AG04449 (cell line): ENCODE measurements around the gene IFITM10.

Experiments
- CTCF ChIA-PET: fragments of 350-600 bp; formaldehyde crosslinking; extraction: SDS; loops from one replicate; lab custom pipeline; 2021; ENCODE audit warnings: antibody characterized with exemption; lab: Yijun Ruan, JAX
- POLR2A ChIA-PET: fragments of 400-600, 350-600 bp; formaldehyde crosslinking; extraction: SDS; loops from one replicate; lab custom pipeline; 2020; ENCODE audit warnings: antibody characterized with exemption, inconsistent platforms; lab: Yijun Ruan, JAX
- DNase-seq: peaks from one replicate; pipeline ENCODE4 v3.0.0-alpha.2; 2010; ENCODE audit warnings: low read depth, low spot score
- H3K4me3 ChIP-seq: 2 replicates; pipeline ENCODE4 v1.5.1; 2011; ENCODE audit warnings: low read depth, mild to moderate bottlenecking, control low read depth, low read length
- TF ChIP-seq, protein P1 (sequence below): IDR thresholded peaks from one replicate; pipeline ENCODE4 v1.5.1; 2011; ENCODE audit warnings: mild to moderate bottlenecking, moderate library complexity, low read length, control low read depth, inconsistent platforms; ENCODE audit not compliant: insufficient read depth; ENCODE audit errors: missing control alignments

Gene IFITM10

GRCh38 chr11:1761110-1761856, 10.9 kb upstream of the IFITM10 start:
- TF ChIP-seq, protein P1, sequence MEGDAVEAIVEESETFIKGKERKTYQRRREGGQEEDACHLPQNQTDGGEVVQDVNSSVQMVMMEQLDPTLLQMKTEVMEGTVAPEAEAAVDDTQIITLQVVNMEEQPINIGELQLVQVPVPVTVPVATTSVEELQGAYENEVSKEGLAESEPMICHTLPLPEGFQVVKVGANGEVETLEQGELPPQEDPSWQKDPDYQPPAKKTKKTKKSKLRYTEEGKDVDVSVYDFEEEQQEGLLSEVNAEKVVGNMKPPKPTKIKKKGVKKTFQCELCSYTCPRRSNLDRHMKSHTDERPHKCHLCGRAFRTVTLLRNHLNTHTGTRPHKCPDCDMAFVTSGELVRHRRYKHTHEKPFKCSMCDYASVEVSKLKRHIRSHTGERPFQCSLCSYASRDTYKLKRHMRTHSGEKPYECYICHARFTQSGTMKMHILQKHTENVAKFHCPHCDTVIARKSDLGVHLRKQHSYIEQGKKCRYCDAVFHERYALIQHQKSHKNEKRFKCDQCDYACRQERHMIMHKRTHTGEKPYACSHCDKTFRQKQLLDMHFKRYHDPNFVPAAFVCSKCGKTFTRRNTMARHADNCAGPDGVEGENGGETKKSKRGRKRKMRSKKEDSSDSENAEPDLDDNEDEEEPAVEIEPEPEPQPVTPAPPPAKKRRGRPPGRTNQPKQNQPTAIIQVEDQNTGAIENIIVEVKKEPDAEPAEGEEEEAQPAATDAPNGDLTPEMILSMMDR: no peak
- DNase-seq: no peak
- CTCF ChIA-PET: interaction anchor here (1.2 to 1.8 kb wide), 2 partner anchors 67 to 72 kb away, joined by 4 to 8 read pairs; no protein-coding TSS in a partner anchor
- POLR2A ChIA-PET: no interaction called here
- no peak overlapping the region for H3K4me3 ChIP-seq

- H3K4me3 ChIP-seq: no peak overlapping the region
- ChIA-PET CTCF (interaction anchor here (1.2 to 1.7 kb wide), 2 partner anchors 11 to 72 kb away, joined by 4 read pairs; partner anchors contain the start of gene IFITM10), POLR2A (no interaction called here)
- TF ChIP-seq, protein P1: no peak
- no peak for DNase-seq
Measured at GRCh38 chr11:1760351-1761109, 10.1 kb upstream of the IFITM10 start.

DNA sequence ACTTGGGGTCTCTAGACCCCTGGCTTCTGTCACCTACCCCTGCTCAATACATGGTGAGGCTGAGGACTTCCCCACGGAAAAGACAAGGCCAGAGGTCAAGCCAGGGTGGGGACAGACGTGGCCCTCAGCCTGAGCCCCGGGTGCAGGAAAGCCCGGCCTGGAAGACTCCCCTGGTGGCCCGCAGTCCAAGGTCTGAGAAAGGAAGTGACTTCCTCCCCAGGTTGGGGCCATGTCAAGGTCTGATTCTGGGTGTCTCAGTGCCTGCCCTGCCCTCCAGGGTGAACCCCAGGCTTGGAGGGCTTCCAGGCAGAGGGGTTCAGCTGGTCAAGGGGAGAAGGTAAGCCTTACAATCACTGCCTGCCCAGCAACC, 9.4 kb upstream of the IFITM10 start:
- POLR2A ChIA-PET: no interaction called here
- TF ChIP-seq, protein P1: no peak
- CTCF ChIA-PET: interaction anchor here (1.7 kb wide), 1 partner anchor 10 kb away, joined by 4 read pairs; the partner anchor contains the start of gene IFITM10

DNA sequence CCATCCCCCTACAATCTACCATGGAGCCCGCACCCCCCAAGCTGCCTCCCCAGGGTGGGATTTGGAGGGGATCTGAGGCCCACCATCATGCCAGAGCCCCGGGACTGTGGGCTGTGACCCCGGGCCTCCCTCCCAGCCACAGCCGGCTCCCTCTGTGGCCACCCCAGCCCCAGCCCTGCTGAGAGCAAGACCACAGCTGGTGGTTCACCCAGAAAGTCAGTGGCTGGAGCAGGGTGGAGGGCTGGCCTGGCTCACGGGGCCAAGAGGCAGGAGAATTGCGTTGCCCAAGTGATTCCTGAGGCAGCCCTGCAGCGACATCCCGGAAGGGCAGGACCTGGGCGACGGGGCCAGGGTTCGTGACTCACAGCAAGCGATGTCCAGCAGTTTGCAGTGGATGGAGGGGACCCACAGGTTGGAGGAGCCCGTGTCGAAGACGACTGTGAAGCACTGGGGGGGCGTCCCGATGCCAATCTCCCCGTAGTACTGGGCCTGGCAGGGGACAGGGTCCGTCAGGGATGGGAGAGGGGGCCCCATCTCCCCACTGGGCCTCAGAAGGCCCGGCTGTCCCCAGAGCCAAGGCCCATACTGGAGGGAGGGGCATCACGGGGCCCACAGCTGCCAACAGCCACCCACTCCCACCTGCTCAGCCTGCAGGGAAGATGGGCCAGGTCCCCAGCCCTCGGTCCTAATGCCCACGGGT, 8.9 kb upstream of the IFITM10 start:
- H3K4me3 ChIP-seq: no peak overlapping the region
- TF ChIP-seq, protein P1: no peak
- no peak for DNase-seq
- CTCF ChIA-PET: interaction anchor here (1.7 kb wide), 1 partner anchor 9 kb away, joined by 4 read pairs; the partner anchor contains the start of gene IFITM10
- POLR2A ChIA-PET: no interaction called here

More for the DNA sequence above, 9.4 kb upstream of the IFITM10 start:
- H3K4me3 ChIP-seq: no peak overlapping the region
- no peak for DNase-seq

DNA sequence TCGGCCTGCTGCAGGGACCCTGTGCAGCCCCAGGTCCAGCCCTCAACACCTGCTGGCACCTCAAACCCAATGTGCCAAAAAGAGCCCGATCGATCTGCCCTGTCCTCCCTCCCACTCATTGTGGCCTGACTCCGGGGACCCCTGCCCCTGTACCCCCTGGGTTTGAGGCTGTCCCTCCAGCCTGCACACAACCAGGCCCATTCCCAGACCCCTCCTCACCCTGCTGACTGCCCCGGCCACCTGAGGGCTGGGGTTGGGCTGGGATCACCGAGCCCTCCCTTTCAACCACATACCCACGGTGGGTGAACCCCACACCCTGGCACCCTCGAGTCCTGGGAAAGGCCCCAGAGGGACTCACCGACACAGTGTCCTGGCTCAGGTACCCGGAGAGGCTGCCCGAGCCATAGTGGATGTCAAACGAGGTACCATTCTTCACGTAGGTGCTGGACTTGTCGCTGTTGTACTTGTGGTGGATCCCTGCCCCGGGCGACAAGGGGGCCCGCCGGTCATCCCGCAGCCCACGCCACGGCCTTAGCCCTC, 8.3 kb upstream of the IFITM10 start:
- POLR2A ChIA-PET: no interaction called here
- TF ChIP-seq, protein P1: no peak
- no peak overlapping the region for H3K4me3 ChIP-seq
- no peak for DNase-seq
- CTCF ChIA-PET: interaction anchor here (1.7 kb wide), 1 partner anchor 9 kb away, joined by 4 read pairs; the partner anchor contains the start of gene IFITM10
